GM11168 (cell line): ENCODE results near the gene PARVB.

Source experiments
- in situ Hi-C: fragments of 300-500 bp; cut with MboI; formaldehyde crosslinking; loops from one replicate; pipeline ENCODE4 v1.12.0; 2022; ENCODE audit warnings: low sequenced_read_pairs; ENCODE audit not compliant: unreplicated experiment

PARVB gene

GRCh38 chr22:44024288-44024921 is at the start of gene PARVB:
PARVB (plus strand) TSS chr22:44024302; CDS start chr22:44024340, 38 bp downstream.
- in situ Hi-C loops, result no loop called here

- in situ Hi-C loops, result loop anchor here (25.0 kb wide), 1 partner anchor 662 kb away; no protein-coding TSS in a partner anchor
These were observed 49.1 kb upstream of the PARVB start for GRCh38 chr22:43975041-43975440.

GRCh38 chr22:43976861-43977795 is 47.0 kb upstream of the PARVB start:
- in situ Hi-C loops, result loop anchor here (25.0 kb wide), 1 partner anchor 660 kb away; no protein-coding TSS in a partner anchor

- in situ Hi-C loops, result loop anchor here (25.0 kb wide), 1 partner anchor 659 kb away; no protein-coding TSS in a partner anchor
These were observed 45.5 kb upstream of the PARVB start for GRCh38 chr22:43978558-43978957.

- in situ Hi-C loops, result loop anchor here (25.0 kb wide), 1 partner anchor 657 kb away; no protein-coding TSS in a partner anchor
These were observed 43.5 kb upstream of the PARVB start for GRCh38 chr22:43980579-43980978.

- in situ Hi-C loops, result loop anchor here (25.0 kb wide), 1 partner anchor 656 kb away; no protein-coding TSS in a partner anchor
These were observed 43.1 kb upstream of the PARVB start for GRCh38 chr22:43980996-43981395.

- in situ Hi-C loops, result loop anchor here (25.0 kb wide), 1 partner anchor 653 kb away; no protein-coding TSS in a partner anchor
These were observed 40.3 kb upstream of the PARVB start for GRCh38 chr22:43983808-43984207.

- in situ Hi-C loops, result loop anchor here (25.0 kb wide), 1 partner anchor 652 kb away; no protein-coding TSS in a partner anchor
These were observed 38.6 kb upstream of the PARVB start for GRCh38 chr22:43985532-43985931.

- in situ Hi-C loops, result loop anchor here (25.0 kb wide), 1 partner anchor 649 kb away; no protein-coding TSS in a partner anchor
These were observed 35.8 kb upstream of the PARVB start for GRCh38 chr22:43988116-43988820.

GRCh38 chr22:43988960-43989359 is 35.1 kb upstream of the PARVB start:
- in situ Hi-C loops, result loop anchor here (25.0 kb wide), 1 partner anchor 648 kb away; no protein-coding TSS in a partner anchor

GRCh38 chr22:43990044-43990443 is 34.1 kb upstream of the PARVB start:
- in situ Hi-C loops, result loop anchor here (25.0 kb wide), 1 partner anchor 647 kb away; no protein-coding TSS in a partner anchor

- in situ Hi-C loops, result loop anchor here (25.0 kb wide), 1 partner anchor 646 kb away; no protein-coding TSS in a partner anchor
These were observed 32.6 kb upstream of the PARVB start for GRCh38 chr22:43991316-43992020.

- in situ Hi-C loops, result loop anchor here (25.0 kb wide), 1 partner anchor 645 kb away; no protein-coding TSS in a partner anchor
These were observed 31.7 kb upstream of the PARVB start for GRCh38 chr22:43992331-43992821.

- in situ Hi-C loops, result loop anchor here (25.0 kb wide), 1 partner anchor 644 kb away; no protein-coding TSS in a partner anchor
These were observed 30.9 kb upstream of the PARVB start for GRCh38 chr22:43993072-43993760.

GRCh38 chr22:43994006-43994405 is 30.1 kb upstream of the PARVB start:
- in situ Hi-C loops, result loop anchor here (25.0 kb wide), 1 partner anchor 643 kb away; no protein-coding TSS in a partner anchor

- in situ Hi-C loops, result loop anchor here (25.0 kb wide), 1 partner anchor 643 kb away; no protein-coding TSS in a partner anchor
These were observed 29.7 kb upstream of the PARVB start for GRCh38 chr22:43994416-43994815.

GRCh38 chr22:43995057-43995685 is 28.9 kb upstream of the PARVB start:
- in situ Hi-C loops, result loop anchor here (25.0 kb wide), 1 partner anchor 642 kb away; no protein-coding TSS in a partner anchor

GRCh38 chr22:43995798-43996169 is 28.3 kb upstream of the PARVB start:
- in situ Hi-C loops, result loop anchor here (25.0 kb wide), 1 partner anchor 642 kb away; no protein-coding TSS in a partner anchor
